ENCODE results near the gene ARHGAP1. TPM values are rescaled to one million over a fixed set of nuclear protein-coding genes. Genes with fewer than 3 reads are reported as not detected.

The ARHGAP1 gene
- total and polyA plus RNA-seq, 2 of the 4 experiments (the other 2 are of a cell fraction) = 46.6 to 78.8 TPM

- Histone ChIP-seq H3K4me3 (ENCODE audit: insufficient read depth, low read depth, low read length) (no peak overlapping the region), H3K9ac (ENCODE audit: low read depth, low read length) (no peak overlapping the region), H3K14ac (replicated peaks; ENCODE audit: low read depth, low read length) (no peak overlapping the region), H4K8ac (ENCODE audit: low read depth in 2 of 2, low read length in 2 of 2) (no peak overlapping the region), H2AFZ (replicated peaks; ENCODE audit: low read length, poor library complexity) (no peak overlapping the region), H2BK5ac (ENCODE audit: low read depth, low read length, poor library complexity, severe bottlenecking) (no peak overlapping the region), H3K9me3 (ENCODE audit: control insufficient read depth, insufficient read depth, low read length) (no peaks in the 10 kb centered on the region), H3K9me1 (ENCODE audit: insufficient read depth, low read length) (peaks cover 20% of the 10 kb centered on the region), H4K91ac (ENCODE audit: insufficient read depth, low read depth, low read length) (no peak overlapping the region), H3K4me2 (ENCODE audit: low read depth, low read length) (no peak overlapping the region), H3K79me1 (ENCODE audit: low read depth in 1 of 2, low read length in 2 of 2) (peaks cover 12 to 33% of the 10 kb centered on the region in 2 experiments; a peak in 3 of 4 replicates), H4K20me1 (ENCODE audit: insufficient read depth, low read length) (peaks cover 6% of the 10 kb centered on the region; the same call in 1 of the 2 replicates), H4K5ac (ENCODE audit: low read depth, low read length) (no peak overlapping the region), H2BK15ac (ENCODE audit: low read depth, low read length) (no peak overlapping the region), H3K4me1 (ENCODE audit: control insufficient read depth, insufficient read depth, low read length) (peaks cover 16% of the 10 kb centered on the region), H3K4ac (ENCODE audit: low read depth, low read length) (no peak overlapping the region), H2BK20ac (ENCODE audit: low read depth, low read length) (no peak overlapping the region), H2AK5ac (ENCODE audit: low read depth, low read length) (no peak overlapping the region; the same call in 1 of the 2 replicates), H3K27me3 (ENCODE audit: control insufficient read depth, insufficient read depth, low read length) (no peaks in the 10 kb centered on the region), H3K23ac (ENCODE audit: low read depth, low read length) (no peak overlapping the region), H3K18ac (ENCODE audit: low read depth, low read length) (no peak overlapping the region), H3K56ac (ENCODE audit: extremely low read depth, insufficient read depth, low read length) (no peak overlapping the region), H2AK9ac (replicated peaks; ENCODE audit: low read depth, low read length, poor library complexity) (no peak overlapping the region), H3K36me3 (ENCODE audit: control insufficient read depth, insufficient read depth, low read length) (peaks cover 66% of the 10 kb centered on the region), H3K27ac (ENCODE audit: insufficient read depth, low read length) (no peak overlapping the region), H2BK120ac (ENCODE audit: low read depth, low read length) (no peak overlapping the region)
- ATAC-seq (ENCODE audit: low read depth) = no peak
- in situ Hi-C loops (cut with MboI; ENCODE audit: low sequenced_read_pairs) = no loop called here
- dilution Hi-C loops (cut with HindIII; ENCODE audit: low sequenced_read_pairs, unreplicated experiment) = no loop called here
- 100% methylated on average over 2 of the region's 11 CpGs; no CpG with 5 or more reads in 1 of the 2 experiments for WGBS, 2 experiments (ENCODE audit: extremely low coverage in 2 of 2, insufficient read length in 1 of 2)
- ChIA-PET POLR2A (ENCODE audit: unreplicated experiment) (no interaction called here), CTCF (no interaction called here)
- no peak for DNase-seq
- intact Hi-C loops (cut with micrococcal nuclease) = loop anchor here (10.0 kb wide), 1 partner anchor 298 kb away; the partner anchor contains the start of gene MDK
- BruUV-seq (replicated peaks) = no TSS peak
- no peak for TF ChIP-seq CHD1 (IDR thresholded peaks at IDR 0.05; ENCODE audit: low read depth, low read length)
- TF ChIP-seq, protein P1, sequence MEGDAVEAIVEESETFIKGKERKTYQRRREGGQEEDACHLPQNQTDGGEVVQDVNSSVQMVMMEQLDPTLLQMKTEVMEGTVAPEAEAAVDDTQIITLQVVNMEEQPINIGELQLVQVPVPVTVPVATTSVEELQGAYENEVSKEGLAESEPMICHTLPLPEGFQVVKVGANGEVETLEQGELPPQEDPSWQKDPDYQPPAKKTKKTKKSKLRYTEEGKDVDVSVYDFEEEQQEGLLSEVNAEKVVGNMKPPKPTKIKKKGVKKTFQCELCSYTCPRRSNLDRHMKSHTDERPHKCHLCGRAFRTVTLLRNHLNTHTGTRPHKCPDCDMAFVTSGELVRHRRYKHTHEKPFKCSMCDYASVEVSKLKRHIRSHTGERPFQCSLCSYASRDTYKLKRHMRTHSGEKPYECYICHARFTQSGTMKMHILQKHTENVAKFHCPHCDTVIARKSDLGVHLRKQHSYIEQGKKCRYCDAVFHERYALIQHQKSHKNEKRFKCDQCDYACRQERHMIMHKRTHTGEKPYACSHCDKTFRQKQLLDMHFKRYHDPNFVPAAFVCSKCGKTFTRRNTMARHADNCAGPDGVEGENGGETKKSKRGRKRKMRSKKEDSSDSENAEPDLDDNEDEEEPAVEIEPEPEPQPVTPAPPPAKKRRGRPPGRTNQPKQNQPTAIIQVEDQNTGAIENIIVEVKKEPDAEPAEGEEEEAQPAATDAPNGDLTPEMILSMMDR (conservative IDR thresholded peaks at IDR 0.05; ENCODE audit: low read depth, low read length) = no peak
- no peak for TF ChIP-seq MXI1 (IDR thresholded peaks at IDR 0.05; ENCODE audit: borderline replicate concordance, low read depth, low read length)
- no peak for TF ChIP-seq RFX5 (IDR thresholded peaks at IDR 0.05; ENCODE audit: low read depth, low read length)
- TF ChIP-seq RCOR1 (IDR thresholded peaks at IDR 0.05; ENCODE audit: insufficient replicate concordance, low read length) = no peak
- TF ChIP-seq ELK1 (IDR thresholded peaks at IDR 0.05; ENCODE audit: borderline replicate concordance, low read depth, low read length) = no peak
- no peak for TF ChIP-seq MAZ (IDR thresholded peaks at IDR 0.05; ENCODE audit: borderline replicate concordance, low read depth, low read length)
- no peak for TF ChIP-seq SMC3 (IDR thresholded peaks at IDR 0.05; ENCODE audit: low read depth, low read length)
- TF ChIP-seq FOS (IDR thresholded peaks at IDR 0.05; ENCODE audit: low read depth, low read length) = no peak
- no peak for TF ChIP-seq RAD21 (IDR thresholded peaks at IDR 0.05; ENCODE audit: low read length)
- TF ChIP-seq NFE2L2 (IDR thresholded peaks at IDR 0.05; ENCODE audit: low read depth, low read length) = no peak
- TF ChIP-seq BHLHE40 (IDR thresholded peaks at IDR 0.05; ENCODE audit: low read depth, low read length) = no peak
- no peak for TF ChIP-seq MAFK (IDR thresholded peaks at IDR 0.05; ENCODE audit: low read depth, low read length)
- no peak for TF ChIP-seq CEBPB (IDR thresholded peaks at IDR 0.05; ENCODE audit: low read depth, low read length)
- TF ChIP-seq POLR2A (IDR thresholded peaks at IDR 0.05; ENCODE audit: low read depth, low read length) = no peak
Observed at GRCh38 chr11:46682773-46683752, 17.4 kb downstream of the ARHGAP1 start.
